GM18868 (cell line): ENCODE measurements around the gene RBBP8NL.
"Not testable (repeated sequence)": the region's sequence is repeated elsewhere in the genome, so short reads cannot be mapped to it uniquely, and the experiment has no call there.

Experiments used
- ATAC-seq: cut with Tn5 transposase; IDR thresholded peaks from one replicate; pipeline ENCODE4 v1.9.1; 2021; ENCODE audit warnings: mild to moderate bottlenecking, moderate library complexity; ENCODE audit not compliant: unreplicated experiment

Gene RBBP8NL

DNA sequence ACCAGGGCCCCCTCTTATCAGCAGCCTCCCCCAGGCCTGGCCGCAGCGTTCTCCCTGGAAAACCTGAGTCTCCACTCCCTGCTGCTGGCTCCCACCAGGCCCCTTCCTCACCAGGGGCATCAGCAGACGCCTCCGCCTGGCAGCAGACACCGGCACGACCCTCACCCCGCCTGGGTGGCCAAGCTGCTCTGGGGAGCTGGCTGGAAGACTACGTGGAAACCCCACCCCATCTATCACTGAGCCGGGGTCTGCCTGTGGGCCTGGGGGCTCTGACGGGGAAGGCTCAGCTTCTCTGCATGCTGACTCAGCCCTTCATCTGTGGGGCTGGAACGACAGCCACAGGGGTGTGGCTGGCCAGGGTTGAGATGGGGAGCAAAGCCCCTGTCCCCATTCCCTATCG, 19.1 kb upstream of the RBBP8NL start:
- no peak for ATAC-seq

DNA sequence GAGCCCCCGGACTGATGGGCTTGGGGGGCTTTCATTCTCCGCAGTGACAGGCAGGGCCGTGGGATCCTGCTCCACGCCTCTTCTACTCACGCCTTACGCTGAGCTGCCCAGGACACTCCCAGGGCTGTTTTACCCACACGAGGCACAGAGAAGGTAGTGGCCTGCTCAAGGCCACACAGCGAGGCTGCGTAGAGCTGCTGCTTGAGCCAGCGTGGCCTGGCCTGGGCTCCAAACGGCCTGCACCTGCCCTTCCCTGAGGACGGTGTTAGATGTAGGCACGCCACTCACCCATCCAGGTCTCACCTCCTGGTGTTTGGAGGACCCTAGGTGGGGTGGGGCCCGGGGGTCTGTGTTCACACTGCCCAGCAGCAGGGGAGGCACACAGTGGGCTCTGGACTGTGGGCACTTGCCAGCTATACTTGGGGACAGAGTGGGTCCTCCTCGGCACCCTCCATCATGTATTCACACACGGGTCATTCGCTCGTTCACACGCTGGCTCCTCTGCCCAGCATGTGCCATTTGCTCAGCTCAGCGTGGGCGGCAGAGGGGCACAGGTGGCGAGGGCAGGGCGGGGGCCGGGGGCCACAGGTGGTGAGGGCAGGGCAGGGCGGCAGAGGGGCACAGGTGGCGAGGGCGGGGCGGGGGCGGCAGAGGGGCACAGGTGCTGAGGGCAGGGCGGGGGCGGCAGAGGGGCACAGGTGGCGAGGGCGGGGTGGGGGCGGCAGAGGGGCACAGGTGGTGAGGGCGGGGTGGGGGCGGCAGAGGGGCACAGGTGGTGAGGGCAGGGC, 18.4 kb upstream of the RBBP8NL start:
- no peak for ATAC-seq

DNA sequence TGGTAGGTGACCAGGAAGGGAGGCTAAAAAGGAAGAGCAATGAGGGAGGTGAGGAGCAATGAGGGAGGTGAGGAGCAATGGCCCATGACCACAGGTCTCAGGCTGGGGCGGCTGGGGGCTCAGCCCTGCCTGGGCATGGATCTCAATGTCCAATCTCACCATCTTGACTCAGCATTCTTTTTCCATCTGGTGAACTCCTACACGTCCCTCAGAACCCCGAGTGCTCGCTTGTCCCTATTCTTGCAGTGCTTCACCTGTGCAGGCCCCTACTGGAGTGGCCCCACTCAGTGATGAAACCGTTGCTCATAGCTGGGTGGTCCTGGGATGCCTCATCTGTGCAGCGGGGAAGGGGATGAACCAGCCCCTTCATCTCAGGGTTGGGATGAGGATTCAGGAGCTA, 16.9 kb upstream of the RBBP8NL start:
- no peak for ATAC-seq

- ATAC-seq = no peak
These were observed 14.7 kb upstream of the RBBP8NL start for GRCh38 chr20:62441987-62442539.

- ATAC-seq = no peak
These were observed 11.9 kb upstream of the RBBP8NL start for GRCh38 chr20:62439218-62439617.

GRCh38 chr20:62437927-62438326, 10.6 kb upstream of the RBBP8NL start:
- ATAC-seq = no peak

DNA sequence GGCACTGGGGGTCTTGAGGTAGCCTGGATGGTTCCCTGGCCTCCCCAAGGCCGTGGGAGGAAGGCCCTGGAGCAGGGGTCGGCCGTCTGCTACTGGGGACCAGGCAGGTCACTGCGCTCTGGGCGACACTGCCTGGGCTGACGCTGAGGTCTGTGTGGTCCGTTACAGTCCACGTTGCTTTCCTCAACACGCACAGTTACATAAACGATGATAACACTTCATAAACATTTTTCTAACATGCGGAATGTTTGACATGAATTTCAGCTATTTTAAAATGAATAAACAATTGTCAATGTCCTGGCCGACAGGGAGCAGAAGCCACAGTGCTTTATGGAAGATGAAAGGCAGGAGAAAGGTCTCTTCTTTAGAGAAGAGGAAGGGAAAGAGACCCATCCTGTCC, 10.2 kb upstream of the RBBP8NL start:
- ATAC-seq = no peak

DNA sequence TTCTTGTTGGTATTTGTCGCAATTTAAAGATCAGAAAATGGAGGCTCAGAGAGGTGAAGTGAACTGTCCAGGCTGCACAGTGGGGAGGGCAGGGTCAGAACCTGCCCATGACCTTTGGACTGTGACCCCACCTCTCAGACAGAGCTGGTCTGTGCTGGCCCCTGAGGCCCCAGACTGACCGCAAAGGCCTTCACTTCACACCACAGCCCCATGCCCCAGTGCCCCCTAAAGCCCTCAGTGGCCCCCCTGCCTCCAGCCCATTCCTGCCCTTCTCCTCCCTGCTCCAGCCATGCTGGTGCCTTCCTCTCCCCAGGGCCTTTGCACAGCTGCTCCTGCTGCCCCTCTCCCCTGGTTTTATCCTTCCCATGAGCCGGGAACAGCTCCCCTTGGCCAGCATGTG, 9.4 kb upstream of the RBBP8NL start:
- no peak for ATAC-seq

GRCh38 chr20:62433658-62434497, 6.5 kb upstream of the RBBP8NL start:
- ATAC-seq = no peak

GRCh38 chr20:62430866-62431447, 3.6 kb upstream of the RBBP8NL start:
- no peak for ATAC-seq

DNA sequence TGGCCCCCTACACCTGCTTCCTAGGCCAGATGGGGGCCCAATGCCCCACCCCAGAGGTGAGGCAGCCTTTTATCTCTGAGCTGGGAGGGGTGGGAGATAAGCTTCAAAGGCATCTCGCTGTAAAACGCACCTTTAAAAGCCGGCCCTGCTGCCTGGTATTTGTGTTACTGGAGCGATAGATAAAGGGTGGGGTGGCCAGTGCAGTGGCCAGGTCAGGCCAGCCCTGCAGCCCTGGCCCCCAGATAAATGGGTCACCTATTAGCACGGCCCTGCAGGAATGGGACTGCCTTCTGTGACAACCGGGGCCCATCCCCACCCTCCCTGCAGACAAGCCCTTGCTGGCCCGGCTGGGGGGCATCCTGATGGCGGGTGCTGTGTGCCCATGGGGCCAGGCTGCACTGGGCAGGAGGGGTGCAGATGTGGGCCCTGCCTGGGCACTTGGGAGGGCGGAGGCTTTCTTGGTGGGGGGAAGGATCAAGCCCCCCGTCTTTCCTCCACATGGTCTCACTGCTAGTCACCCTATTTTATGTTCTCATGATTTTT, 3.0 kb upstream of the RBBP8NL start:
- ATAC-seq = no peak

DNA sequence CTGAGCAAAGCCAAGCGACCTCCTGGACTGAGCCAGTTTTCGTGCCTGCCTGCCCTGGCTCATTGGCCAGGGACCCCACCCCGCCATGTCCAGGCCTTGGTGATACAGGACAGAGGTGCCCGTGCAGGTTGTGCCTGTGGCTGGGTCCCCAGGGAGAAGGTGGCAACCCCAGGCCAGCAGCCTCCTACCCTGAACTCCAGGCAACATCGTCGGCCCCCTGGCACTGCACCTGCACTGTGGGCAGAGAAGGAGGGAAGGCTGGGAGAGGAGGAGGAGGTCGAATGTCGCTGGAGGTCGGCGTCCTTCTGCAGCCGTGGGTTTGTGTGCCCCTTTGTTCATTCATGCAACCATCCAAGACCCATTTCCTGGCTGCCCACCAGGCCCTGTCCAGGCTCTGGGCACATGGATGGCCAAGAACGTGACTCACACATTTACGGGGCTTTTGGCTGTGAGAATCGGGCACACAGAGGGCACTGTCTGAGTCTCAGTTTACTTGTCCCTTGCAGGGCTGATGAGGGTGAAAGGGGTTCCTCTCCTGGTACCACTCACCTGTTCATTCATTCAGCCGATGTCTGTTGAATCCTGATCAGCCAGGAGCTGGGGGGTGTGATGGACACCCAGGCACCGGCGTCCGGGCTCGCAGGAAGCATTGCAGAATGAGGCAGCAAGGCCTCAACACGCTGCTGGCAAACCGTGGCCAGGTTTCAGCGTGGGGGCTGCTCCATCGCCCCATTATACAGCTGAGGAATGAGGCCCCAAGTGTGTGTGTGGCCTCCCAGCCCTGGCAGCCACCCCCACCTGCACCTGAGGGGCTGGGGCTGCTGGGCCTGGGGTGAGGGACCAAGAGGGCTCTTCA, 2.3 kb upstream of the RBBP8NL start:
- ATAC-seq = no peak

- no peak for ATAC-seq
These were observed 1.3 kb upstream of the RBBP8NL start for GRCh38 chr20:62428396-62429295.

GRCh38 chr20:62428002-62428372, 648 bp upstream of the RBBP8NL start:
- no peak for ATAC-seq

GRCh38 chr20:62426699-62427131, 624 bp downstream of the RBBP8NL start:
- ATAC-seq = no peak

DNA sequence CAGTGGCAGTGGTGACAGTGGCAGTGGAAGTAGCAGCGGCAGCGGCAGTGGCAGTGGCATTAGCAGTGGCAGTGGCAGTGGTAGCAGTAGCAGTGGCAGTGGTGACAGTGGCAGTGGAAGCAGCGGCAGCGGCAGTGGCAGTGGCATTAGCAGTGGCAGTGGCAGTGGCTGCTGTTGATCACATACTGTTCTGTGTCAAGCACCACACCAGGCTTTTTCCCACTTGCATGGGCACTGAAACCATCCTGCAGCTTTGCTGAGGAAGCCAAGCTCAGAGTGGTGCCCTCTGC, 1.3 kb downstream of the RBBP8NL start:
- ATAC-seq = not testable (repeated sequence)

- ATAC-seq = no peak
These were observed 1.9 kb downstream of the RBBP8NL start for GRCh38 chr20:62425281-62426058.

DNA sequence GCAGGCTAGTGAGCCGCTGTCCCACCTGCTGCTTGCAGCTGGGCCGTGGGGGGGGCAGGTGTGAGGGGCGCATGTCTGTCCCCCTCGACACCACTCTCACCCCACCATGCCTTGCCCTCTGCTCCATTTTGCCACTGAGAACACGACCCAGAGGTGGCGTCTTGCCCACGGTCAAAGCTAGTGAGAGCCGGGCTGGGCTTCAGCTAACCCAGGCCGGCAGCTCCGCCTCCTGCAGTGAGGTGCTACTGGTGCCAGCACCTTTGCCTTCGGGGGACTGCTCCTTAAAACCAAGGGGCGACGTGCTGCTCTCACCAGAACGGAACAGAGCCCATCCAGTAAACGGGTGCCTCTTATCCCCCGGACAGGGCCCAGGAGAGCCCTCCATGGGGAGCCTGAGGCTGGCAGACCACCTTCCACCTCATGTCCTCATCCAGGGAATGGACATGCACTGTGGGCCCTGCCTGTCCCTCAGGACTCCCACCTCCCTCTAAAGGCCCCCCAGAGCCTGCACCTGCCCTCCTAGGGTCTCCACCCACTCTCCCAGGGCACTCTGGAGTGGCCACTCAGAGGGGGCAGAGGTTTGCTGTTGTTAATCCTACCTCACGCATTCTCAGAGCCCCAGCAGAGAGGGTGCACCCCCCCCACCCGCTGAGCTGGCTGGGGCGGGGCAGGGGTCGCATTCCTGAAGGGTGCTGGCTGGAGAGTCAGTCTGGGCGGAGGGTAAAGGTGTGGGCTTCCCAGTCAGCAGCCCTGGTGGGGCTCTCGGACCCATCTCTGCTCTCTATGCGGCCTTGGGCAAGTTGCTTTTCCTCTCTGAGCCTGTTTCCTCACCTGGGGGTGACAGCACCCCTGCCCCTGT, 2.9 kb downstream of the RBBP8NL start:
- ATAC-seq = no peak
